Measurements from ENCODE around the gene CPT1C. TPM values are rescaled to one million over a fixed set of nuclear protein-coding genes. Genes with fewer than 3 reads are reported as not detected.

Gene CPT1C
- total and polyA plus RNA-seq, 4 donors: 0.37 to 0.75 (median 0.59) TPM

DNA sequence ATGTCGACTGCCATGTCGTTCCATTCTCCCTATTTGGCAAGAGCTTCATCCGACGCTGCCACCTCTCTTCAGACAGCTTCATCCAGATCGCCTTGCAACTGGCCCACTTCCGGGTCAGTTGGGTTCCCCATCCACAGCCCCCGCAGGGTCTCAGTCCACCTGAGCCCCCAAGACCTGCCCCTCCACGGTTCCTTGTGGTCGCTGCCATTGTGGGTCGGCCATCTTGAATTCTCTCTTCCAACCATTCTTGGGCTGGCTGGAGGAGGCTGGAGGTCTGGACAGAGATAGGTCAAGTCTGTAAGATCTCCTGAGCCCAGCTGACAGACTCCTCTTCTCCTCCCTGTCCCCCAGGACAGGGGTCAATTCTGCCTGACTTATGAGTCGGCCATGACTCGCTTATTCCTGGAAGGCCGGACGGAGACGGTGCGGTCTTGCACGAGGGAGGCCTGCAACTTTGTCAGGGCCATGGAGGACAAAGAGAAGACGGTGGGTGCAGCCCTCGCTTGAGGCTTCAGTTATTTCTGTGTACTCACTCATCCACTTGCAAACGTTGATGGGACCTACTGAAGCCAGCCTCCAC lies 19.5 kb downstream of the CPT1C start:
- TF ChIP-seq, protein P1, sequence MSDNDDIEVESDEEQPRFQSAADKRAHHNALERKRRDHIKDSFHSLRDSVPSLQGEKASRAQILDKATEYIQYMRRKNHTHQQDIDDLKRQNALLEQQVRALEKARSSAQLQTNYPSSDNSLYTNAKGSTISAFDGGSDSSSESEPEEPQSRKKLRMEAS (IDR thresholded peaks at IDR 0.05): no peak
- TF ChIP-seq SP1 (IDR thresholded peaks at IDR 0.05) (no peak), NR2F2 (IDR thresholded peaks at IDR 0.05) (no peak), GABPA (IDR thresholded peaks at IDR 0.05 in 1 of 2, conservative IDR thresholded peaks at IDR 0.05 in 1 of 2) (no peak), HNF4G (IDR thresholded peaks at IDR 0.05) (no peak), RXRA (IDR thresholded peaks at IDR 0.05) (no peak), EGR1 (IDR thresholded peaks at IDR 0.05; ENCODE audit: low read depth in 2 of 2) (no peak), ZBTB33 (IDR thresholded peaks at IDR 0.05) (no peak)
- no peak overlapping the region for H3K27ac ChIP-seq (ENCODE audit: low read depth in 1 of 2, low read length in 2 of 2)
- no peak overlapping the region for H3K9ac ChIP-seq (ENCODE audit: low read depth in 1 of 2, low read length in 2 of 2)
- H3K9me3 ChIP-seq (ENCODE audit: control insufficient read depth in 4 of 4, low read length in 3 of 4): no peaks in the 10 kb centered on the region
- H3K4me3 ChIP-seq (ENCODE audit: low read depth in 1 of 3, low read length in 3 of 3): no peak overlapping the region
- H3K4me1 ChIP-seq (ENCODE audit: control insufficient read depth in 4 of 4, insufficient read depth in 4 of 4, low read length in 3 of 4): no peaks in the 10 kb centered on the region
- no peak for DNase-seq (ENCODE audit: low spot score)
- no peaks in the 10 kb centered on the region for H3K36me3 ChIP-seq (ENCODE audit: control insufficient read depth in 4 of 4, insufficient read depth in 3 of 4, low read depth in 1 of 4, low read length in 3 of 4)
- 92% methylated on average over 20 of the region's 20 CpGs for WGBS
- H3K27me3 ChIP-seq (ENCODE audit: control insufficient read depth in 4 of 4, insufficient read depth in 4 of 4, low read length in 3 of 4): no peaks in the 10 kb centered on the region

DNA sequence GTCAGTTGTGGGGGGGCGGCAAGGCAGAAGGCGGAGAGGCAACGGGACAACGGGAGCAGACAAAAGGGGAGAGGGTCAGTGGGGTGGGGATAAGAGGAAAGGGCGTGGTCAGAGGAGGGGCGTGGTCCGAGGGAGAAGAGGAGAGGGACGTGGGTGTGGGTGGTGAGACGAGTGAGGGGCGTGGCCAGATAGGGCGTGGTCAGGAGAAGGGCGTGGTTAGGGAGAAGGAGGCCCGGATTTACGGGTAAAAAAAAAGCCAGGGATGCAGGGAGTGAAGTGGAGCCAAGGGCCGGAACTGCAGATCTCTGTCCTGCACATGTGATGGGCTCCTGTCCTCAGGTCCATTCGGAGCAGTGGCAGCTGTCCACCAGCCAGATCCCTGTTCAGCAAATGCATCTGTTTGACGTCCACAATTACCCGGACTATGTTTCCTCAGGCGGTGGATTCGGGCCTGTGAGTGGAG lies 21.5 kb downstream of the CPT1C start:
- Histone ChIP-seq H3K36me3 (ENCODE audit: control insufficient read depth in 4 of 4, insufficient read depth in 3 of 4, low read depth in 1 of 4, low read length in 3 of 4) (no peaks in the 10 kb centered on the region), H3K27me3 (ENCODE audit: control insufficient read depth in 4 of 4, insufficient read depth in 4 of 4, low read length in 3 of 4) (no peaks in the 10 kb centered on the region), H3K9me3 (ENCODE audit: control insufficient read depth in 4 of 4, low read length in 3 of 4) (no peaks in the 10 kb centered on the region), H3K9ac (ENCODE audit: low read depth in 1 of 2, low read length in 2 of 2) (no peak overlapping the region), H3K4me1 (ENCODE audit: control insufficient read depth in 4 of 4, insufficient read depth in 4 of 4, low read length in 3 of 4) (no peaks in the 10 kb centered on the region), H3K27ac (ENCODE audit: low read depth in 1 of 2, low read length in 2 of 2) (no peak overlapping the region), H3K4me3 (ENCODE audit: low read depth in 1 of 3, low read length in 3 of 3) (no peak overlapping the region)
- DNase-seq (ENCODE audit: low spot score): peak; percentile 53
- TF ChIP-seq HNF4G (IDR thresholded peaks at IDR 0.05): no peak
- no peak for TF ChIP-seq FOXA1 (IDR thresholded peaks at IDR 0.05)
- no peak for TF ChIP-seq HNF4A (conservative IDR thresholded peaks at IDR 0.05)
- 69% methylated on average over 20 of the region's 20 CpGs for WGBS

DNA sequence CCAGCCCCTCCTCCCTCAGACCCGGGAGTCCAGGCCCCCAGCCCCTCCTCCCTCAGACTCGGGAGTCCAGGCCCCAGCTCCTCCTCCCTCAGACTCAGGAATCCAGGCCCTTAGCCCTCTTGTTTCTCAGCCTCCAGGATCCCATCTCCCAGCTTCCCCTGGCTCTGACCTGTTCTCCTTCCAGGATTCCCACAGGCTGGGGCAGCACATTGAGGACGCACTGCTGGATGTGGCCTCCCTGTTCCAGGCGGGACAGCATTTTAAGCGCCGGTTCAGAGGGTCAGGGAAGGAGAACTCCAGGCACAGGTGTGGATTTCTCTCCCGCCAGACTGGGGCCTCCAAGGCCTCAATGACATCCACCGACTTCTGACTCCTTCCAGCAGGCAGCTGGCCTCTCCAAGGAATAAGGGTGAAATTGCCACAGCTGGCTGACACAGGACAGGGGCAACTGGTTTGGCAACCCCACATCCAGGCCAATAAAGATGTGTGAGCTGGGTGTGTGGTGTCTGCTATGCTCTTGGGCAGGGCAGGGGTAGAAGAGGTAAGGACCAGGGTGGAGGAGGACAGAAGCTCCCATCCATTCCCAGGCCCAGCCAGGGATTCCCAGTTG lies 22.4 kb downstream of the CPT1C start:
- WGBS: 76% methylated on average over 8 of the region's 8 CpGs
- no peak for DNase-seq (ENCODE audit: low spot score)
- Histone ChIP-seq H3K4me1 (ENCODE audit: control insufficient read depth in 4 of 4, insufficient read depth in 4 of 4, low read length in 3 of 4) (no peaks in the 10 kb centered on the region), H3K9ac (ENCODE audit: low read depth in 1 of 2, low read length in 2 of 2) (no peak overlapping the region), H3K9me3 (ENCODE audit: control insufficient read depth in 4 of 4, low read length in 3 of 4) (no peaks in the 10 kb centered on the region), H3K4me3 (ENCODE audit: low read depth in 1 of 3, low read length in 3 of 3) (no peak overlapping the region), H3K36me3 (ENCODE audit: control insufficient read depth in 4 of 4, insufficient read depth in 3 of 4, low read depth in 1 of 4, low read length in 3 of 4) (no peaks in the 10 kb centered on the region), H3K27ac (ENCODE audit: low read depth in 1 of 2, low read length in 2 of 2) (no peak overlapping the region), H3K27me3 (ENCODE audit: control insufficient read depth in 4 of 4, insufficient read depth in 4 of 4, low read length in 3 of 4) (no peaks in the 10 kb centered on the region)
- no peak for TF ChIP-seq RAD21 (IDR thresholded peaks at IDR 0.05)
- no peak for TF ChIP-seq EGR1 (IDR thresholded peaks at IDR 0.05; ENCODE audit: low read depth in 2 of 2)
- TF ChIP-seq NR2F2 (IDR thresholded peaks at IDR 0.05): no peak
- no peak for TF ChIP-seq RXRA (IDR thresholded peaks at IDR 0.05)
- no peak for TF ChIP-seq SP1 (IDR thresholded peaks at IDR 0.05)
- no peak for TF ChIP-seq ZBTB33 (IDR thresholded peaks at IDR 0.05)
- TF ChIP-seq GABPA (IDR thresholded peaks at IDR 0.05 in 1 of 2, conservative IDR thresholded peaks at IDR 0.05 in 1 of 2): no peak
- TF ChIP-seq TAF1 (conservative IDR thresholded peaks at IDR 0.05): no peak
- TF ChIP-seq HNF4A (conservative IDR thresholded peaks at IDR 0.05): no peak
- TF ChIP-seq FOXA1 (IDR thresholded peaks at IDR 0.05): no peak
- TF ChIP-seq, protein P2, sequence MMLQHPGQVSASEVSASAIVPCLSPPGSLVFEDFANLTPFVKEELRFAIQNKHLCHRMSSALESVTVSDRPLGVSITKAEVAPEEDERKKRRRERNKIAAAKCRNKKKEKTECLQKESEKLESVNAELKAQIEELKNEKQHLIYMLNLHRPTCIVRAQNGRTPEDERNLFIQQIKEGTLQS (IDR thresholded peaks at IDR 0.05): no peak
- TF ChIP-seq CTCF (IDR thresholded peaks at IDR 0.05; ENCODE audit: low read depth, low read length, missing input control): no peak
- TF ChIP-seq FOXA2 (IDR thresholded peaks at IDR 0.05): no peak
- TF ChIP-seq HNF4G (IDR thresholded peaks at IDR 0.05): no peak
- TF ChIP-seq, protein P1 (IDR thresholded peaks at IDR 0.05): no peak
- no peak for TF ChIP-seq YY1 (IDR thresholded peaks at IDR 0.05)

Data from liver (tissue), 9 donors.